Right lobe of liver (tissue), 4 donors: ENCODE measurements around the gene PDSS2.
"Not testable (repeated sequence)": the region's sequence is repeated elsewhere in the genome, so short reads cannot be mapped to it uniquely, and the experiment has no call there.

Source experiments
- CTCF ChIP-seq, 4 donors: fragments of 200-600 bp in 3 of 4; fragments of 450-650 bp in 1 of 4; IDR thresholded peaks; one replicate each; pipeline versions ENCODE4 v1.5.1 to v1.8.0; 2016 to 2022; ENCODE audit warnings: antibody characterized with exemption in 4 of 4, mild to moderate bottlenecking in 2 of 4
- POLR2A ChIP-seq: fragments of 450-650 bp; IDR thresholded peaks from one replicate; pipeline ENCODE4 v1.6.1; 2017; ENCODE audit warnings: antibody characterized with exemption, mild to moderate bottlenecking
- donor health status: DM: no; HTN: no; CAD: no.
- donor health status: DM: no; HTN: no; CAD: no.
- donor health status: DM: no; HTN: yes; CAD: no.

- TF ChIP-seq CTCF (IDR thresholded peaks at IDR 0.05); POLR2A: not testable (repeated sequence)
Measured at GRCh38 chr6:107285683-107286082, 173.7 kb downstream of the PDSS2 start.
